GM19240 (cell line): ENCODE measurements around the gene SIRT2.

ENCODE experiments used
- DNase-seq: peaks from one replicate; pipeline ENCODE4 v3.0.0; 2011; ENCODE audit warnings: low spot score; ENCODE audit not compliant: insufficient read length

SIRT2 gene

GRCh38 chr19:38920602-38921419 lies 21.4 kb upstream of the SIRT2 start:
- DNase-seq = no peak

GRCh38 chr19:38919837-38920601 lies 20.6 kb upstream of the SIRT2 start:
- DNase-seq = no peak

DNA sequence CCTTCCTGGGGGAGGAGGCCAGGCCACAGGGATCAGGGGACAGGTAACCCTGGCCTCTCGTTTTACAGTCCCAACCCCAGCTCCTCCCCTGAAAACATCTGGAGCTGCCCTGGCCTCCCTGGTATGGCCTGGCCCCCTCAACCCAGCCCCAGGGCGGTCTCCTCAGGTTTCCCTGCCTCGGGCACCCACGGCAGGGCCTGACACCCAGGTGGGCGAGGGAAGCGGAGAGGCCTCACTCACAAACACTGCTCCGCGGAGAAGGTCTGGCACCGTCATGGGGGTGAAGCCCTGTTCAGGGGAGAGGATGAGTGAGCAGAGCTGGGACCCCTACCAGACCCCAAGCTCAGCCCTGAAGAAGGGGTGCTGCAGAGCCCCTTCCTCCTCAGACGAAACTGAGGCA lies 19.1 kb upstream of the SIRT2 start:
- no peak for DNase-seq

DNA sequence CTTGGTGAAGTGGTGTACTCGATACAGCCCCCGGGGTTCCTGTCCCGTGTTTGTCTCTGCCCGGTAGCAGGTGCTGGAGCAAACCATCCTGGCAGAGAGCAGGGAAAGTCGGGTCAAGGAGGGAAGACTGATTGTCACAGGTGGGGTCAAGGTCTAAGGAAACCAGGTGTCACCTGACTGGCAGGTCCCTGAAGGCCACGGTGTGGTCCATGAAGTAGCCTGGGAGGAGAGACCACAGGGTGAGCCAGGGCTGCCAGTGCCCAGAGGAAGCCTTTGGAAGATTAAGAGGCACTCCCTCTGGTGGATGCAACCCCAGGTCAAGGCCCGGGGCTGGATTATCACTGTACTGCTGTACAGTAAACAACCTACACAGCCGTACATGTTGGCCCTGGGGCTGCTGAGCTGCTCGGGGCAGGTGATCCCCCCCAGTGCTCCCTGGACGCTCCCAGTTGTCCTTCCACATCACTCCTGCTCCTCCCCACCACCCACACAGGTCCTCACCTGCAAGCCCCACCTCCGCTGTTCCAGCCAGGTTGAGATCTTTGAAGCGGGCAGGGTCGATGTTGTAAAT lies 18.6 kb upstream of the SIRT2 start:
- DNase-seq = no peak

- DNase-seq = no peak
Observed at GRCh38 chr19:38917516-38917915, 18.1 kb upstream of the SIRT2 start.

DNA sequence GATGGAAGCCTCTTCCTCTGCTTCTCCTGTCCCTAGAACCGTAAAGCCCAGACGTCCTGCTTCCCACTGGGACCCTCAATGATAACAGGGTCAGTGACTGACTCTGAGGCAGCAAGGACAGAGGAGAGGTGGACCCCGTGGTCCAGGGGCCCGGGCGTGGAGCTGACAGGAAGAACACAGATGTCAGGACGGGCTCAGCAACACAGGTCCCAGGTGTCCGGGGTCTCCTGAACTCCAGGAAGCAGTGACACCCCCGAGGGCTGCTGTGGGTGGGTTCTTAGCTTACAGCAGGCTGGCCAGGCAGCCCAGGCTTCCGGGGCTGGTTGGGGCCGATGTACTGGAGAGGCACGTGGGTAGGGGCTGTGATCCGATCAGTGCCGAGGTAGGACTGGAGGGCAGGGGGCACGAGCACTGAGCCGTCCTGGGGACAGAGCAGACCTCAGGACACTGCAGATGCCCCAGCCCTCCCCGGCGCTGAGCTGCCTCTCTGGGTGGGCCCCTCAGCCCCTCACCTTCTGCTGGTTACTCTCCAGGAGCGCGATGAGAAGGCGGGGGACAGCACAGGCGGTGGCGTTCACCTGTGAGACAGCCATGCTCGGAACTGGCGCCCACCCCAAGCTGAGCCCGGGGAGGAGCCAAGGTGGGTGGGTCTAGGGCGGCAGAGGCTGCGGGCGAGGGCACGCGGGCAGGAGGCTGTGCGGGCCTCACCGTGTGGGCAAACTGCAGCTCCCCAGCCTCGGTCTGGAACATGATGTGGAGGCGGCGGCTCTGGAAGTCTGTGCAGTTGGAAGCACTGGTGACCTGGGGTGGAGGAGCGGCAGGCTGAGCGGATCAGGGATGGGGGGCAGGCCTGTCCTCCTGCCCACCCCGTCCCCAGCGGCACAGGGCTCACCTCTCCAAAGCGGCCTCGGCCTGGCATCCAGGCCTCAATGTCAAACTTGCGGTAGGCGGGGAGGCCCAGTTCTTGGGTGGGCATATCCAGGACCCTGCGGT lies 16.2 kb upstream of the SIRT2 start:
- no peak for DNase-seq

DNA sequence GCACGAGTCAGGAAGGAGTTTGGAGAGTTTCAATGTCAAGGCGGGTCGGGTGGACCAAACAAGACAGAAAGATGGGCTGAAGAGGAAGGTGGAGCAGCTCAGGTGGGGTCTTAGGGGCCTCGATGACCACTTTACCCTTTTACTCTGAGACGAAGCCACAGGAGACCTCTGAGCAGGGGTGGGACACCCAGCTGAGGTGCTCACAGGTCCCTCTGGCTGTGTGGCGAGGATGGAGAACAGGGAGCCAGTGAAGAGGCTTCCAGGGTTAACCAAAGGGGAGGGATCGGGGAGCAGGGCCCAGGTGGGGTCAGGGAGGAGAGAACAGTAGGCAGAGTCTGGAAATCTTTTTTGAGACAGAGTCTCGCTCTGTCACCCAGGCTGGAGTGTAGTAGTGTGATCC lies 14.5 kb upstream of the SIRT2 start:
- DNase-seq = no peak

- DNase-seq = no peak
Observed at GRCh38 chr19:38912600-38913514, 13.4 kb upstream of the SIRT2 start.

DNA sequence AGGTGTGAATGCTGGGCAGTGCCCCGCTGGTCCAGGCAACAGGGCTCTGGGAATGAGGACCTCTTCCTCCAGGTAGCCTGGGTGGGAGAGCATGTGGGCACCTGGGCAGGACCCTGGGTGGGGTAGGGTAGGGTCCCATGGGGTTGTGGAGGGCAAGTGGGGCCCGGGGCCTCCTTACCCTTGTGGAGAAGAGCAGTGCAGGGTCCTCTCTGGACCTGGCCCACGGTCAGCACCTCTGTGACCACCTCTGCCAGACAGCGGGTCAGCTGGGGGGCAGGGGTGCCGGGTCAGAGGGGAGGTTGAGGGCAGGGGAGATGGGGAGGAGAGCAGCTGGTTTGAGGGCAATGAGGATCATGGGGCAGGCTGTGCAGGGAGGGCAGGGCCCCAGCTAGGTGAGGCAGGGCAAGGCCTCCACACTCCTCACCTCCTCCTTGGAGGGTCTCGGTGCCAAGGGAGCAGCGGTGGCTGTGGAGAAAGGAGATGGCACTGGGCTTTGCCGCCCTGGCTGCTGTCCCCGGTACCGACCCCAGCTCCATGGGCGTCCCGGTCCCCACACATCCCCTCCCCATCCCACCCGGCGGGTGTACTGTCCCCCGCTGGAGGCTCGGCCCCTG lies 12.1 kb upstream of the SIRT2 start:
- no peak for DNase-seq

GRCh38 chr19:38910488-38910887 lies 11.1 kb upstream of the SIRT2 start:
- DNase-seq = no peak

DNA sequence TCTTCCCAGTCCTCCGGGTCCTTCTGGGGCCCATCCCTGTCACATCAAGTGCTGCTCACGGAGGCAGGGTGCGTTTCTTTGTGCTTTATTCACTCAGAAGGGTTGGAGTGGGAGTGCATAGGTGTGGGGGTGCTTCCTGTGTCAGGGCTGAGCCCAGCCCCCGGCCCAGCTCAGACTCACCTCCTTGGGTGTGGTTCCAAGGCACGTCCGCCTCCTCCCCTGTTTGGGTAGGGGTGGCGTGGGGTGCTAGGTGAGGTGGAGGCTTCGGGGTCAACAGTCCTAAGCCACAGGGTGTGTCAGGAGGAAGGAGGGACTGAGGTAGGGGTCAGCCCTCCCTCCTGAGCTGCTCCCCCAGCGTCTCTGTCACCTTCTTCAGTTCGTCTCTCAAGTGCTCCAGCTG lies 9.5 kb upstream of the SIRT2 start:
- DNase-seq = no peak

DNA sequence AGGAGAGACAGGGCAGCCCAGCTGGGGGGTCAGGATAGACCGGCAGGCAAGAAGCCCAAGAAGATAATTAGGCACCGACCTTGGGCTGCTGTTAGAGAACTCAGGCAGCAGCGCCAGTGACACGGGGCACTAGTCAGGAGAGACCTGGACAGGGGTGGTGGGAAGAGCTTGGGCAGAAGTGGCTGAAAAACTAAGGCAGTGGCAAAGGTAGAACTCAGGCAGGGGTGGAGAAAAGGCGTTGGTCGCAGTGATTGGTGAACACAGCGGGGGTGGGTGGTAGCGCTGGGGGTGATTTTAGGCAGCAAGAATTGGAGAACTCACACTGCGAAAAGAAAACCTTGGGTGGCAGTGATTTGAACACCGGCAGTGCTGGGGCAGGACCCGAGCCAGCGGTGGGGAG lies 8.3 kb upstream of the SIRT2 start:
- DNase-seq = no peak

DNA sequence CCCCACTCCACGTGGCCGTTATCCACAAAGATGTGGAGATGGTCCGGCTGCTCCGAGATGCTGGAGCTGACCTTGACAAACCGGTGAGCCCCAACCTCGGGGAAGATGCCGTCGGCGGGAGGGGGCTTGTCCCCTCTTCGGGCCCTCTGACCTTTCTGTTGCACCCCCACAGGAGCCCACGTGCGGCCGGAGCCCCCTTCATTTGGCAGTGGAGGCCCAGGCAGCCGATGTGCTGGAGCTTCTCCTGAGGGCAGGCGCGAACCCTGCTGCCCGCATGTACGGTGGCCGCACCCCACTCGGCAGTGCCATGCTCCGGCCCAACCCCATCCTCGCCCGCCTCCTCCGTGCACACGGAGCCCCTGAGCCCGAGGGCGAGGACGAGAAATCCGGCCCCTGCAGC lies 7.8 kb upstream of the SIRT2 start:
- no peak for DNase-seq

- no peak for DNase-seq
Observed at GRCh38 chr19:38905620-38906019, 6.2 kb upstream of the SIRT2 start.

DNA sequence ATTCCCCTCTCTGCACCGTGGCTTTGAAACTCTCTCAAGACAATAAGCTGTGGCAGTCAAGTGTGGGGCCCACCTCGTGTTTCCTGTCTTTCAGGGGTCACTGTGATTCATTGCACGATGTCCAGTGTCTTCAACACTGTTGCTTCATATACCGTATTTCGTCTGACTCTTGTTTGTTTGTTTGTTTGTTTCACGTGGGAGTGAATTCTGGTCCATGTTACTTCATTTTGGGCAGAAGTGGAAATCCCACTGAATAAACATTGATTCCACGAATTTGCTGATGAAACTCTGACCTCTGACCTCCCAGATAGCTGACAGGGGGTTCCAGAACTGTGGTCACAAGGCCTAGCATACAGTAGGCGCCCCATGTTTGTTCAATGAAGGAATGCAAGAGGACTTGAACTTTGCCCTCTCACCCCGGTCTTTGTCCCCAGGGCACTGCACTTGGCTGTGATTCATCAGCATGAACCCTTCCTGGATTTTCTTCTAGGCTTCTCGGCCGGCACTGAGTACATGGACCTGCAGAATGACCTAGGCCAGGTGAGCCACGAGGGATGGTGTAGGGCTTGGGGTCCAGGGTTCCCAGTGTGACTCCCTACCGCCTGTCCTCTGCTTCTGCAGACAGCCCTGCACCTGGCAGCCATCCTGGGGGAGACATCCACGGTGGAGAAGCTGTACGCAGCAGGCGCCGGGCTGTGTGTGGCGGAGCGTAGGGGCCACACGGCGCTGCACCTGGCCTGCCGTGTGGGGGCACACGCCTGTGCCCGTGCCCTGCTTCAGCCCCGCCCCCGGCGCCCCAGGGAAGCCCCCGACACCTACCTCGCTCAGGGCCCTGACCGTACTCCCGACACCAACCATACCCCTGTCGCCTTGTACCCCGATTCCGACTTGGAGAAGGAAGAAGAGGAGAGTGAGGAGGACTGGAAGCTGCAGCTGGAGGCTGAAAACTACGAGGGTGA lies 5.4 kb upstream of the SIRT2 start:
- DNase-seq = no peak

- no peak for DNase-seq
Observed at GRCh38 chr19:38901683-38902082, 2.3 kb upstream of the SIRT2 start.

DNA sequence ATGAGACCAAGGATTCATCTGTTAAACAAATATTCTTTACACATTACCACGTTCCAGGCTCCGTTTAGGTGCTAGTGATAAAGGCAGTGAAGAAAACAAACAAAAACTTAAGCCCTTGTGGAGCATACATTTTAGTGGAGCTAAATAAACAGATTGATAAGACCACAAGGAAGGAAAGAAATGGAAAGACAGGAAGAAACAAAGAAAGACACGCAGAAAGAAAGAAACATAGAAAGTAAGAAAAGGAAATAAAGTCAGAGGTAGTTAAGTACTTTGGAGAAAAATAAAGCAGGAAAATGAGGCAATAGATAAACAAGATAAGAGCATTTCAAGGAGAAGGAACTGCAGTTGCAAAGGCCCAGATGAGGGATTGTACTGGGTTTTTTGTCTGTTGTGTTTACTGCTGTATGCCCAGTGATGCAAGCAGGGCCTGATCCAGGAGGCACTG lies 1.3 kb upstream of the SIRT2 start:
- DNase-seq = no peak

GRCh38 chr19:38900202-38900629 lies 798 bp upstream of the SIRT2 start:
- no peak for DNase-seq
